Immature natural killer cell (primary cell): ENCODE data around the gene DIPK1C. TPM values are rescaled to one million over a fixed set of nuclear protein-coding genes. Genes with fewer than 3 reads are reported as not detected.
A peak's percentile ranks its signal among the peaks of the same experiment; 100 is the strongest.

Source experiments
- DNase-seq, 3 donors: peaks; one replicate each; pipeline ENCODE4 v3.0.0; 2022; ENCODE audit warnings: mixed read lengths in 1 of 3
- H3K27ac Mint-ChIP-seq, 6 donors: one replicate each; pipeline ENCODE4 v1.8.0; 2020; ENCODE audit warnings: mixed read lengths in 6 of 6, mild to moderate bottlenecking in 5 of 6, inconsistent platforms in 4 of 6, moderate library complexity in 3 of 6
- H3K27me3 Mint-ChIP-seq, 3 donors: one replicate each; pipeline ENCODE4 v1.8.0; 2020 to 2021; ENCODE audit warnings: low read depth in 3 of 3, mild to moderate bottlenecking in 3 of 3, mixed read lengths in 3 of 3, moderate library complexity in 3 of 3, inconsistent platforms in 1 of 3
- H3K36me3 Mint-ChIP-seq, 3 donors: one replicate each; pipeline ENCODE4 v1.8.0; 2020; ENCODE audit warnings: mixed read lengths in 3 of 3, inconsistent platforms in 2 of 3, mild to moderate bottlenecking in 2 of 3
- H3K4me1 Mint-ChIP-seq, 2 donors: one replicate each; pipeline ENCODE4 v1.8.0; 2020; ENCODE audit warnings: inconsistent platforms in 2 of 2, mild to moderate bottlenecking in 2 of 2, mixed read lengths in 2 of 2, moderate library complexity in 1 of 2
- H3K4me3 Mint-ChIP-seq, 5 donors: one replicate each; pipeline ENCODE4 v1.8.0; 2020; ENCODE audit warnings: mild to moderate bottlenecking in 5 of 5, mixed read lengths in 5 of 5, inconsistent platforms in 3 of 5, moderate library complexity in 3 of 5
- H3K9me3 Mint-ChIP-seq, 6 donors: one replicate each; pipeline ENCODE4 v1.8.0; 2020; ENCODE audit warnings: mild to moderate bottlenecking in 6 of 6, mixed read lengths in 6 of 6, inconsistent platforms in 4 of 6, moderate library complexity in 3 of 6
- polyA plus RNA-seq, 3 donors: library from polyadenylated mRNA; unstranded; fragments of 300-500 nt; fragmentation: Illumina TruSeq; gene quantifications; one replicate each; pipeline ENCODE4 v1.2.3, GENCODE V29; 2021

DIPK1C gene
- polyA plus RNA-seq, 3 donors from 2014 or later, result not detected

DNA sequence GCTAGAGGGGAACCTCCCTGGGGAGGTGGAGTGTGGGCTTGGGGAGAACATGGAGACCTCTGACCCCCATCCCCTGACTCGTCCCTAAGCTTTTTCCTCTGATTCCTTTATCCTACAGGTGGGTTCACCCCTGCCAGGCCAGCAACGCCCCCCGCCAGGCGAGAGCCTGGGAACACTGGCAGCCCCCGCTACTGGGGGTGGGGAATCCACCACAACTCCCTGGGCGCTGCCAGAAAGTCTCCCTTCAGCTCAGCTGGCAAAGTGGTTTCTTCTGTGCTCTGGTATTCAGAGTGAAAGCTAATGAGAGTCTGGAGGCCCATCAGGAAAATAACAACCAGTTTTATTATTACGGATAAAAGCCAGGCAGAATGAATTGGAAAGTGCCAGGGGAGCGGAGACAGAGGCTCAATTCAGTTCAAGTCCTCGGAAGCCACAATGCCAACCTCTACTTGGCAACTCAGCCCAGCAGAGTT lies 2.8 kb downstream of the DIPK1C start:
- Mint-ChIP-seq H3K4me1 (peaks cover 0 to 2% of the 10 kb centered on the region in 2 donors), H3K9me3 (no peaks in the 10 kb centered on the region), H3K27ac (no peak overlapping the region), H3K4me3 (no peak overlapping the region), H3K27me3 (peaks cover 6 to 24% (median 8%) of the 10 kb centered on the region in 3 donors), H3K36me3 (no peaks in the 10 kb centered on the region)
- no peak for DNase-seq

DNA sequence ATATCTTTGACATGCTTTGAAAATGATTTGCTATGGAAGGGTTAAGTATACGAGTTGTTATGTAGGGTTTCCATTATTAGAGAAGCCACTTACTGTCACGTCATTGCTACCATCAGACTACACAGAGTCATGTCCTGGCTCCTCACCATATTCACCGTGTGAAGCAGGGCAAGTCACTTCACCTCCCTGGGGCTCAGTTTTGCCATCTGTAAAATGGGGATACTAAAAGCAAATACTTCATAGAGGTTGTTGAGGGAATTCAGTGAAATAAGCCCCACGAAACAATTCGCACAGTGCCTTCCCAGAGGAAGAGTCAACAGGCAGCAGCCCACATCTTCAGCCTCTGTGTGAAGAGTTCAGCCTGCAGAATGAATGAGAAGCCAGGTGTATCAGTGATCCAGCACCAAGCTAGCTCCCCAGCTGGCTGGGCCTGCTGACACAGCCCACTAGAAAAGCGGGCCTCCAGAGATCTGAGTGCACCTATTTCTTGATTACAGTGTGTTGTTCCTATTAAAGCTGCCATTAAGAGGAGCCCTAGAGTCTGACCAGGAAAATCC lies 3.4 kb downstream of the DIPK1C start:
- H3K27me3 Mint-ChIP-seq, result peaks cover 6 to 25% (median 8%) of the 10 kb centered on the region in 3 donors
- H3K4me3 Mint-ChIP-seq, result no peak overlapping the region

DNA sequence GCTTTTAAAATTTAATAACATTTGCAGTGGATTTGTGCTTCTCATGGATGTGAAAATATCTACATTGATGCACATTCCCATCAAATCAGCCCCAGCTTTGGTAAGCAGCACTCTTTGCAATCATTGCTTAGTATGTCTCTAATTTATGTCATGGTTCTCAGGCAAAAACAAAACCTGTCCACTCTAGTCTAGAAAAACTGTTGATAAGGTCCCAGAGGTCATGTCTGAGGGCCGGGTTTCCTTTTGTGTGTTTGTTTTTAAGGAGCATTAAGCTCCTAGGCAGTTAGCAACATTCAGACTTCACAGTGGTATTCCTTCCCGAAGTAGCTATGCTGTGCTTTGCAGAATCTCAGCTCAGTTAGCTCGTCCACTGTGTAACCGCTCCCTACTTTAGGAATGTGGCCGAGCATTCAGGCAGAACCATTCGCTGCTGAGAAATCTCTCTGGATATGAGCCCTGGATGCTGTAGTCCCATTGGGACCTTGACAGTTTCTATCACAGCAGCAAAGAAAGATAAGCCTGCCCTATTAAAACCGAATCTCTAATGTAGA lies 4.0 kb downstream of the DIPK1C start:
- Mint-ChIP-seq H3K27me3 (peaks cover 3 to 28% (median 8%) of the 10 kb centered on the region in 3 donors), H3K27ac (no peak overlapping the region), H3K4me1 (peaks cover 0 to 2% of the 10 kb centered on the region in 2 donors), H3K9me3 (no peaks in the 10 kb centered on the region), H3K36me3 (no peaks in the 10 kb centered on the region), H3K4me3 (no peak overlapping the region)
- no peak for DNase-seq

More for the DNA sequence above, 3.4 kb downstream of the DIPK1C start:
- DNase-seq, result no peak
- Mint-ChIP-seq H3K9me3 (no peaks in the 10 kb centered on the region), H3K36me3 (no peaks in the 10 kb centered on the region), H3K4me1 (peaks cover 0 to 2% of the 10 kb centered on the region in 2 donors), H3K27ac (no peak overlapping the region)

DNA sequence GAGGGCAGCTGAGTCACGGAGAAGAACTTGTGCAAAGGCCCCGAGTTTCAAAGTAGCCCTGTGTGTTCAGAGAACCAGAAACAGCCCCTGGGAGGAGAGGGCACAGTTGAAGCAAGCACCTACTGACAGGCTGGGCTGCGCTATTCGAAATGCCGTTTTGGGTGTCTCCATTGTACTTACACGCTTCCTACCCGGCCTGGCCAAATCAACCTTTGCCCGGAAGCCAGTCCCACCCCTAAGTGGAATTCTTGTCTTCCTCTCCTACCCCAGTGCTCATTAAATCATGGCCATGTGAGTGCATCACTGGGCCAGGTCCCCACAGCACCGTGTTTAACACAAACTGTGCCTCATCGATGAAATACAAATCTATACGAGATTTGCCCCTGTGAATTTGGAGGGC lies 6.0 kb downstream of the DIPK1C start:
- H3K27ac Mint-ChIP-seq, result no peak overlapping the region
- H3K4me3 Mint-ChIP-seq, result no peak overlapping the region

DNA sequence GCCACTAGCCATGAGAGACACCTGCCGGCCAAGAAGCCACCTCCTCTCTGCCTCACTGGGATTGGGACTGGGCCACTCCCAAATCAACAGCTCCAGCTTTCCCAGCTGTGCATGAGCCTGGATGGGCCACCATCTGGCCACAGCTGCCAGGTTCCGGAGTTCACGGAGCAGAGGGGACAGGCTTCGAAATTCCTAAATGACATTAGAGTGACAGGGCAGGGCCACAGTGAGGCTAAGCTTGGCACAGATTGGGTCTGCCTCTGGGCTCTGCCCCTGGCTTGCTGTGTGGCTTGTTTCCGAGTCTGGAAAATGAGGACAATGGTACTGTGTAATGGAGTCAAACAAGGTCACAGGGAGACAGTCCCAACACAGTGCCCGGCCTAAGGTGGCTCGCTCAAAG lies 6.5 kb downstream of the DIPK1C start:
- DNase-seq, result no peak
- Mint-ChIP-seq H3K4me1 (no peaks in the 10 kb centered on the region), H3K36me3 (no peaks in the 10 kb centered on the region), H3K4me3 (no peak overlapping the region), H3K9me3 (no peaks in the 10 kb centered on the region), H3K27me3 (peaks cover 1 to 22% (median 8%) of the 10 kb centered on the region in 3 donors), H3K27ac (no peak overlapping the region)

More for the DNA sequence above, 6.0 kb downstream of the DIPK1C start:
- no peak for DNase-seq
- Mint-ChIP-seq H3K9me3 (no peaks in the 10 kb centered on the region), H3K4me1 (no peaks in the 10 kb centered on the region), H3K36me3 (no peaks in the 10 kb centered on the region), H3K27me3 (peaks cover 1 to 27% (median 8%) of the 10 kb centered on the region in 3 donors)

DNA sequence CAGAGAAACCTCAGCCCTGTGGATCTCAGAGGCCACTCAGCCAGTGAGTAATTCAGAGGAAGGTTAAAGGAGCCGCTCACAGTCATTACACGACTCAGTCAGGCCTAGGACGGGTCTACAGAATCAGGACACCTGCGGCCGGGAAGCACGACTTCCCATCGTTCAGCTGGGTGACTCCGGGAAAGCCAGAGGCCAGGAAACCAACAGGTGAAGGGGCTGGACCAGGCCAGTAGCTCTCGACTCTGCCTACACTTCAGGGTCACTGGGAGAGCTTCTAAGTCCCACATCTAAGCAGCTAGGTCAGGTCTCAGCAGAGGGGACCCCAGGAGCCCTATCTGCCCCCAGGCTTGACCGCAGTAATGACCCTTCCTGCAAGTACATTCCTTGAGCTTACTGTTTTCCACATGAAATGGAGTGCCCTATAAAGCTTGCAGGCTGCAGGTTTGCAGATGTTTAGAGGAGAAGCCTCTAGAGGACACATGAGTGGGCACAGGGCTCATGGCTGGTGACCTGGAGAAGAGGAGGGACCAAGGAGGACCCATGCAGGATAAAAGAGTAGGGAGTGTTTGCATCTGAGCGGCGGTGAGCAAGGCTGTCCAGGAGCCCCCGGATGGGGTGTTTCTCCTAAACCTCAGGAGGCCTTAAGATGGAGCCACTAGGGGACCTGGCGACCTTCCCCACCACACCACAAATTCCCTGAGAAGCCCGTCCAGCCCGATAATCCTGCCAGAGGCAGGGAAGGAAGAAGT lies 9.5 kb downstream of the DIPK1C start:
- H3K4me1 Mint-ChIP-seq, result no peaks in the 10 kb centered on the region
- H3K4me3 Mint-ChIP-seq, result no peak overlapping the region
- H3K27me3 Mint-ChIP-seq, result peaks cover 1 to 9% (median 6%) of the 10 kb centered on the region in 3 donors
- DNase-seq, result no peak
- H3K9me3 Mint-ChIP-seq, result no peaks in the 10 kb centered on the region
- no peaks in the 10 kb centered on the region for H3K36me3 Mint-ChIP-seq
- no peak overlapping the region for H3K27ac Mint-ChIP-seq

DNA sequence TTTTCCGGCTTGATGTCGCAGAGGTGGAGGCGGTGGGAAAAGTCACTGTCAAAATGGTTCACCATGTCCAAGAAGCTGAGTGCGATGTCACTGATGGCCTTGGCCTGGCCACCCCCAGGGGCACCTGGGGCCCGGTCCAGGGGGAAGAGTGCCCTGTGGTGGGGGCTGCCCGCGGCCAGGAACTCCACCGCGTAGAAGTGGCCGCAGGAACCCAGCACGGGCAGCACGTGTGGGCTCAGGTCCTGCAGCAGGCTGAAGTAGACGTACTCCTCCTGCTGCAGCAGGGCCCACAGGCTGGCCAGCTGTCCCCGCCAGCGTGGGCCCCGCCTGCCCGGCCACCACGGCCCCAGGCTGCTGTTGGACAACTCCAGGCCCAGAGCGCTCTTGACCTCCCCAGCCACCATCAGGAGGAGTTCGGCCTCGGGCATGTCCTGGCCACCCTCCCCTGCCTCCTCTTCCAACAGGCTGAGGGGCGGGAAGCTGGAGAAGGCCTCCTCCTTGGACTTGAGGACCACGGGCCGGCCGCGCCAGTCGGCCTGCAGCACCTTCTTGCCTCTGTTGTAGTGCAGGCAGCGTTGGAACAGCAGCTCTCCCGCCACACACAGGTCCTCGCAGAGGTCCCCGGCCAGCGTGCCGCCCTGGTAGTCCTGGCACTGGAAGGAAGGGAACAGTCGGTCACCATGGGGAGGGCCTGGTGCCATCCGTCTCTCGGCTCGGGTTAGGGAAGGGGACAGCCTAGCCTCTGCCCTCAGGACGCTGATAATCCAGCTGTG lies 10.3 kb downstream of the DIPK1C start:
- Mint-ChIP-seq H3K9me3 (no peaks in the 10 kb centered on the region), H3K27me3 (peaks cover 0 to 12% (median 6%) of the 10 kb centered on the region in 3 donors), H3K27ac (no peak overlapping the region), H3K36me3 (no peaks in the 10 kb centered on the region), H3K4me3 (no peak overlapping the region), H3K4me1 (no peaks in the 10 kb centered on the region)
- no peak for DNase-seq

DNA sequence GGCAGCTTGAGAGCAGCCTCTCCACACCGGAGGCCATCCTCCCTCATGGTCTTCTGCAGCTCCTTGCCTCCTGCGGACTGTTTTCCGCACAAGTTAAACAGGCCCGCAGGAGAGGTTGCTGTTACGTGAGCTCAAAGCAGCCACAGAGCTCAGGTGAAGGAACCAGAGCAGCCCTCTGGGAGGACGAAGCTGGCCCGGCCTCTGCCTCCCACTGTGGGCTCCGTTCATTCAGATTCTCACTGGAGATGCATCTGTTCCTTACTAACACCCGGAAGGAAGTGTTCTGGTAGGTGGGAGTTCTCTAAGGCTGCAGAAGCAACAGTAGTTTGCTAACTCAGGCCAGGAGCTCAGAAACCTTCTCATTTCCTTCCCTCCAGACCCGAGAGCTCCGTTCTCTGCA lies 10.9 kb downstream of the DIPK1C start:
- no peaks in the 10 kb centered on the region for H3K36me3 Mint-ChIP-seq
- H3K27ac Mint-ChIP-seq, result no peak overlapping the region
- H3K4me1 Mint-ChIP-seq, result no peaks in the 10 kb centered on the region
- no peaks in the 10 kb centered on the region for H3K9me3 Mint-ChIP-seq
- no peak for DNase-seq
- H3K27me3 Mint-ChIP-seq, result peaks cover 0 to 12% (median 5%) of the 10 kb centered on the region in 3 donors
- H3K4me3 Mint-ChIP-seq, result no peak overlapping the region

DNA sequence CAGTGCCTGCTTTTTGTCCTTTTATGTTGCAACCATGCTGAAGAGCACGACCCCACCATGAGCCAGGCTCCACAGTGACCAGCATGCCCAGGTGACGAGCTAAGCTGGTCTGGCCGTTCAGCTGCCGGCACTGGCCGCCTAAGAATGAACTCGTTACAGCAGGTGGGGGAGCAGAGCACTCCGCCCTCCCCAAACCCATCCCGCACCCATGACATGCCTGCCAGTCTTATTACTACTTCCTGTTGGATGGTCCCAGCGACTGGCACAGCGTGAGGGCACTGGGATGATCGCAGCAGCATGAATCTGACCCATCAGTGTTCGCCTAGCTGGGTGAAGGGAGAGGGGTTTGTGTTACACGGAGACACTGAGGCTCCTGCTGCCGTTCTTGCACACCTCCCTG lies 11.5 kb downstream of the DIPK1C start:
- peak overlapping the region in 1 of 6 donors; percentile 53 for H3K27ac Mint-ChIP-seq
- peaks cover 0 to 12% (median 4%) of the 10 kb centered on the region in 3 donors for H3K27me3 Mint-ChIP-seq
- H3K4me1 Mint-ChIP-seq, result no peaks in the 10 kb centered on the region
- H3K9me3 Mint-ChIP-seq, result no peaks in the 10 kb centered on the region
- no peak for DNase-seq
- H3K4me3 Mint-ChIP-seq, result no peak overlapping the region
- H3K36me3 Mint-ChIP-seq, result no peaks in the 10 kb centered on the region

DNA sequence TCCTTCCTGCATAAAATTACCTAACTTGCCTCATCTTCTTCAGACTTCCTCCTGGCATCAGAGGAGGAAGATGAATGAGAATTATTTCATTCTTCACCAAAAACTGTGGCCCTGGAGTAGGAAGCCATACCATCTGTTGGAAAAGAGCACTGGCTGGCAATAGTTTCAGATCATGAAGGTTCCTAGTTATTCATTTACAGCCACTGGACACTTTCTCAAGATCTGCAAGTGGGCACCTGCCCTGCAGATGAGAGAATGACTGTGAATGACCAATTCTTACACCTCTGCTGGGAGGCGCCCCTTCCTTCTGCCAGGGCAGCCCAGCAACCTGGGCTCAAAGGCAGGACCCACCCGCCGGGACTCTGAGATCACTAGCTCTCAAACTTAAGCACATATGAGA lies 13.0 kb downstream of the DIPK1C start:
- H3K27me3 Mint-ChIP-seq, result peaks cover 0 to 12% (median 4%) of the 10 kb centered on the region in 3 donors
- no peaks in the 10 kb centered on the region for H3K9me3 Mint-ChIP-seq
- no peak overlapping the region for H3K27ac Mint-ChIP-seq
- no peaks in the 10 kb centered on the region for H3K4me1 Mint-ChIP-seq
- no peak overlapping the region for H3K4me3 Mint-ChIP-seq
- no peak for DNase-seq
- H3K36me3 Mint-ChIP-seq, result no peaks in the 10 kb centered on the region

DNA sequence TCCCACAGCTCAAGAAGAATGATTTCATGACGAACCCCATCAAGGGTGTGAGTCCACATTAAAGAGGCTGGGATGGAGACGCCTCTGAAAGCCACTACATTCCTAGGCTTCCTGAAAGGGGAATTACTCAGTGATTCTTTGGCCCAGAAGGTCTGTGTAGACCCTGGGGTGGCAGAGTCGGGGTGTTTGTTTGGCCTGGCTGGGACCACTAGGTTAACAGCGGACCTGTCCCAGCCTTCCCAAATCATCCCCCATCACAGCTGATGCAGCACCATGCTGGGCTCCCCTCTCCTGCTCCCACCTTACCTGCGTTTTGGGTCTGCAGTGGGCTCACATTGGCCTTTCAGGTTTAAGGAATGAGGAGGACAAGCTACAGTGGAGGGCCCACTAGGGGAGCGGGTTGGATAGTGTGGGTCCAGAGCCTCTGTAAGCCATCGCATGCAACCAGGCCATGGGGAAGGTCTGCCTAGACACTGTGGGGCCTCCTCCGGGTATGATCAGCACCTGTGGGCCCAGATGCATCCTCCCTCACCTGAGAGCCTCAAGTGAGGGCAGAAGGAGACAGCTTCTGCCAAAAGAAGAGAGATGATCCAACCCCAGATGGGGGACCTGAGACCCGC lies 16.2 kb downstream of the DIPK1C start:
- Mint-ChIP-seq H3K4me3 (no peak overlapping the region), H3K36me3 (no peaks in the 10 kb centered on the region)
- DNase-seq, result no peak

DNA sequence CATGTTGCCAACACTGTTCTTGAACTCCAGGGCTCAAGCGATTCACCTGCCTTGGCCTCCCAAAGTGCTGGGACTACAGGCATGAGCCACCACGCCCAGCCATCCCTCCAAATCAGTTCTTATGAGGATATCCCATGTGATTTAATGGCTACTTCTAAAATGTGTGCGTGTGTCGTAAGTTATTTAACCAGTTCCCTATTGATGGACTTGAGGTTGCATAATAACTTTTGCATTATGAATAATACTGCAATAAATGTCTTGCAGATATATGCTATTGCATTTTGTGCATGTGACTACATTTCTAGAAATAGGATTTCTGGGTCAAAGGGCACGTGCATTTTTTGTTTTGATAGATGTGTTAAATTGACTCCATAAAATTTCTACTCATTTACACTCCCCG lies 19.0 kb downstream of the DIPK1C start:
- no peak for DNase-seq
- no peak overlapping the region for H3K4me3 Mint-ChIP-seq
- H3K4me1 Mint-ChIP-seq, result no peaks in the 10 kb centered on the region
- no peak overlapping the region for H3K27ac Mint-ChIP-seq
- no peaks in the 10 kb centered on the region for H3K36me3 Mint-ChIP-seq
- no peaks in the 10 kb centered on the region for H3K9me3 Mint-ChIP-seq
- peaks cover 0 to 4% (median 0%) of the 10 kb centered on the region in 3 donors for H3K27me3 Mint-ChIP-seq

More for the DNA sequence above, 16.2 kb downstream of the DIPK1C start:
- no peaks in the 10 kb centered on the region for H3K4me1 Mint-ChIP-seq
- no peaks in the 10 kb centered on the region for H3K9me3 Mint-ChIP-seq
- peaks cover 0 to 4% (median 4%) of the 10 kb centered on the region in 3 donors for H3K27me3 Mint-ChIP-seq
- H3K27ac Mint-ChIP-seq, result no peak overlapping the region

DNA sequence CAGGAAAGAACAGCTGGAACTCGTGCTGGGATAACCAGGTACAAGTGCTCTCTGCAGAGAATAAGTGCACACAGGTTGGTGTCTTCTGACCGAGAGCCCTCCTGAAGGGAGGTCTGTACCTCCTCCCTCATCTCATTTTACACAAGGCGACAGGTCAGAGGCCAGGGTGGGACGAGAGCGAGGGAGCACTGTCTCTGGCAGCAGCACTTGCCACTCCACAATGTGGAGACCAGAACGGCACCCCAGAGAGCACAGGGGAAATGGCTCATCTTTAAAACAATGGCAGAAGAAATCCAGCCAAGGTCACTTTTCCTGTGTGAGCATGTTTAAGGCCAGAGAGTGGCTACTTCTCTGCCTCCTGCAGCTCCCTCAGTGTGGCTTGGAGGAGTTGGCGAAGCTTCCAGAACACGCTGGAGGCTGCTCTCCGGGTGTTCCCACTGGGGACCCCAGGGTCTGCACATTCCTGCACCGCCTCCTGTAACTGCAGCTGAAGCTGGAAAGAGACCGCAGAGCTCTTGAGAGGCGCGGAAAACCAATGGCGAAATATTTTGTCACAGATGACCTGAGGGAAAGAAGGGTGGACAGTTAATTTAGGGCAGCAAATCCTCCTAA lies 20.8 kb downstream of the DIPK1C start:
- Mint-ChIP-seq H3K36me3 (no peaks in the 10 kb centered on the region), H3K27me3 (no peaks in the 10 kb centered on the region), H3K9me3 (no peaks in the 10 kb centered on the region), H3K4me1 (no peaks in the 10 kb centered on the region), H3K27ac (no peak overlapping the region), H3K4me3 (no peak overlapping the region)
- no peak for DNase-seq
